SK-N-SH (cell line): ENCODE data around the gene RPS6KA1.

ENCODE experiments used
- CTCF ChIP-seq: fragments of 200-600 bp; sonication (generic); IDR thresholded peaks from 2 replicates; pipeline ENCODE4 v1.6.1; 2017; ENCODE audit warnings: antibody characterized with exemption, mild to moderate bottlenecking, moderate library complexity
- RCOR1 ChIP-seq: fragments of 150-350 bp; IDR thresholded peaks from 2 replicates; pipeline ENCODE4 v1.6.1; 2017; ENCODE audit warnings: antibody characterized with exemption, low read length
- SIN3A ChIP-seq: IDR thresholded peaks from 2 replicates; pipeline ENCODE4 v1.6.1; 2012; ENCODE audit warnings: low read depth, mild to moderate bottlenecking, low read length, moderate library complexity, borderline replicate concordance
- SMC3 ChIP-seq: IDR thresholded peaks from 2 replicates; pipeline ENCODE4 v1.6.1; 2012; ENCODE audit warnings: low read depth, low read length, improper control_type of control experiment
- YY1 ChIP-seq: IDR thresholded peaks from 2 replicates; pipeline ENCODE4 v1.4.0; 2012; ENCODE audit warnings: low read depth, mild to moderate bottlenecking
- TF ChIP-seq, protein P1 (sequence below): IDR thresholded peaks from 2 replicates; pipeline ENCODE4 v1.4.0; 2012; ENCODE audit warnings: low read depth

GRCh38 chr1:26553942-26554682 lies 24.6 kb downstream of the RPS6KA1 start:
- TF ChIP-seq YY1 (no peak), CTCF (no peak), SIN3A (no peak), RCOR1 (no peak), SMC3 (no peak)
- TF ChIP-seq, protein P1, sequence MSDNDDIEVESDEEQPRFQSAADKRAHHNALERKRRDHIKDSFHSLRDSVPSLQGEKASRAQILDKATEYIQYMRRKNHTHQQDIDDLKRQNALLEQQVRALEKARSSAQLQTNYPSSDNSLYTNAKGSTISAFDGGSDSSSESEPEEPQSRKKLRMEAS, result no peak
